ENCODE measurements around the gene ZNF117. TPM values are rescaled to one million over a fixed set of nuclear protein-coding genes. Genes with fewer than 3 reads are reported as not detected.

Gene ZNF117
- total and polyA plus RNA-seq, 9 of the 15 experiments (the other 6 are each of a cell fraction or from before 2014, with no cell fraction given), result 2.5 to 18.9 (median 14.1) TPM

- Histone ChIP-seq H3K27me3 (ENCODE audit: control insufficient read depth in 2 of 2, insufficient read depth in 2 of 2, low read length in 2 of 2) (no peaks in the 10 kb centered on the region), H4K20me1 (replicated peaks; ENCODE audit: control insufficient read depth, insufficient read depth, low read length) (no peaks in the 10 kb centered on the region), H3K9me1 (ENCODE audit: control insufficient read depth, insufficient read depth, low read length) (no peaks in the 10 kb centered on the region), H3K79me2 (ENCODE audit: control insufficient read depth, insufficient read depth, low read length) (peaks cover 59% of the 10 kb centered on the region), H3K36me3 (ENCODE audit: control insufficient read depth, insufficient read depth, low read length) (peaks cover 45% of the 10 kb centered on the region), H3K4me3 (peak overlapping the region; percentile 3; the same call in 1 of the 2 replicates), H3K4me2 (ENCODE audit: insufficient read depth, low read length) (peak overlapping the region; percentile 70), H3K4me1 (replicated peaks in 1 of 2; ENCODE audit: control insufficient read depth in 2 of 2, insufficient read depth in 2 of 2, low read length in 2 of 2) (peaks cover 19 to 41% of the 10 kb centered on the region in 2 experiments; a peak in 4 of 5 replicates), H2AFZ (ENCODE audit: low read depth, low read length) (no peak overlapping the region), H3K9me3 (replicated peaks; ENCODE audit: control insufficient read depth, insufficient read depth, low read depth, low read length) (peaks cover 66% of the 10 kb centered on the region), H3K27ac (ENCODE audit: extremely low read depth, low read depth, low read length) (peak overlapping the region; percentile 96), H3K9ac (ENCODE audit: insufficient read depth in 1 of 2, low read depth in 2 of 2, low read length in 2 of 2) (peak overlapping the region in 1 of 2 experiments; percentile 73; a peak in 1 of 4 replicates)
- in situ Hi-C loops (cut with MboI) (no loop called here), intact Hi-C loops (cut with micrococcal nuclease) (loop anchor here (5.0 kb wide), 2 partner anchors 47 to 97 kb away; partner anchors contain the start of gene ZNF273)
- no peak for FAIRE-seq
- 83% methylated on average over 7 of the region's 7 CpGs for WGBS (ENCODE audit: insufficient coverage, low coverage, missing lambda C conversion rate)
- BruUV-seq (replicated peaks), result no TSS peak
- no peak for ATAC-seq
- no peak for DNase-seq (ENCODE audit: extremely low read depth in 1 of 4, low spot score in 3 of 4)
- ChIA-PET POLR2A (no interaction called here), CTCF (ENCODE audit: low intra/inter-chr PET ratio) (no interaction called here)
- TF ChIP-seq GTF2E2 (tag; IDR thresholded peaks at IDR 0.05) (no peak), ZNF263 (CRISPR knock-in tag; IDR thresholded peaks at IDR 0.05; ENCODE audit: borderline replicate concordance) (peak; percentile 20; the same call in 1 of the 2 replicates), PPARD (CRISPR knock-in tag; IDR thresholded peaks at IDR 0.05) (no peak), ZNF134 (CRISPR knock-in tag; conservative IDR thresholded peaks at IDR 0.05) (no peak), PHF20 (IDR thresholded peaks at IDR 0.05; ENCODE audit: partially characterized antibody) (peak; percentile 33), ZNF644 (tag; IDR thresholded peaks at IDR 0.05; ENCODE audit: low read depth) (peak; percentile 8; the same call in 1 of the 2 replicates), HMGN3 (IDR thresholded peaks at IDR 0.05; ENCODE audit: borderline replicate concordance, extremely low read depth, insufficient read length, low read depth, low read length) (no peak), CEBPZ (IDR thresholded peaks at IDR 0.05; ENCODE audit: borderline replicate concordance, low read depth, low read length) (no peak), JUND (IDR thresholded peaks at IDR 0.05; ENCODE audit: borderline replicate concordance, low read depth, low read length) (no peak), JUND (tag; IDR thresholded peaks at IDR 0.05; ENCODE audit: borderline replicate concordance, low read depth, low read length) (no peak), PYGO2 (tag; IDR thresholded peaks at IDR 0.05) (no peak), BRF1 (IDR thresholded peaks at IDR 0.05; ENCODE audit: borderline replicate concordance, extremely low read depth, insufficient read length) (no peak), TAF9B (IDR thresholded peaks at IDR 0.05; ENCODE audit: partially characterized antibody) (no peak), ZNF778 (CRISPR knock-in tag; IDR thresholded peaks at IDR 0.05) (no peak)
- TF ChIP-seq, protein P1, sequence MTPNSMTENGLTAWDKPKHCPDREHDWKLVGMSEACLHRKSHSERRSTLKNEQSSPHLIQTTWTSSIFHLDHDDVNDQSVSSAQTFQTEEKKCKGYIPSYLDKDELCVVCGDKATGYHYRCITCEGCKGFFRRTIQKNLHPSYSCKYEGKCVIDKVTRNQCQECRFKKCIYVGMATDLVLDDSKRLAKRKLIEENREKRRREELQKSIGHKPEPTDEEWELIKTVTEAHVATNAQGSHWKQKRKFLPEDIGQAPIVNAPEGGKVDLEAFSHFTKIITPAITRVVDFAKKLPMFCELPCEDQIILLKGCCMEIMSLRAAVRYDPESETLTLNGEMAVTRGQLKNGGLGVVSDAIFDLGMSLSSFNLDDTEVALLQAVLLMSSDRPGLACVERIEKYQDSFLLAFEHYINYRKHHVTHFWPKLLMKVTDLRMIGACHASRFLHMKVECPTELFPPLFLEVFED (CRISPR knock-in tag; conservative IDR thresholded peaks at IDR 0.05), result no peak
- TF ChIP-seq, protein P2, sequence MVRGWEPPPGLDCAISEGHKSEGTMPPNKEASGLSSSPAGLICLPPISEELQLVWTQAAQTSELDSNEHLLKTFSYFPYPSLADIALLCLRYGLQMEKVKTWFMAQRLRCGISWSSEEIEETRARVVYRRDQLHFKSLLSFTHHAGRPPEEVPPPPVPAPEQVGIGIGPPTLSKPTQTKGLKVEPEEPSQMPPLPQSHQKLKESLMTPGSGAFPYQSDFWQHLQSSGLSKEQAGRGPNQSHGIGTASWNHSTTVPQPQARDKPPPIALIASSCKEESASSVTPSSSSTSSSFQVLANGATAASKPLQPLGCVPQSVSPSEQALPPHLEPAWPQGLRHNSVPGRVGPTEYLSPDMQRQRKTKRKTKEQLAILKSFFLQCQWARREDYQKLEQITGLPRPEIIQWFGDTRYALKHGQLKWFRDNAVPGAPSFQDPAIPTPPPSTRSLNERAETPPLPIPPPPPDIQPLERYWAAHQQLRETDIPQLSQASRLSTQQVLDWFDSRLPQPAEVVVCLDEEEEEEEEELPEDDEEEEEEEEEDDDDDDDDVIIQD (CRISPR knock-in tag; IDR thresholded peaks at IDR 0.05), result no peak
Measured at GRCh38 chr7:64998865-64999164, 8.0 kb upstream of the ZNF117 start.

All from K562 (cell line).